H7 (cell line): ENCODE measurements around the gene ZFAND3. TPM values are rescaled to one million over a fixed set of nuclear protein-coding genes. Genes with fewer than 3 reads are reported as not detected.

Experiments used
- DNase-seq: peaks from one replicate; pipeline ENCODE4 v3.0.0; 2012
- H3K27me3 ChIP-seq: 2 replicates; pipeline ENCODE4 v1.6.0; 2011; ENCODE audit warnings: mild to moderate bottlenecking, low read length; ENCODE audit not compliant: control insufficient read depth, insufficient read depth
- H3K36me3 ChIP-seq: replicated peaks from 2 replicates; pipeline ENCODE4 v1.5.1; 2011; ENCODE audit warnings: low read length; ENCODE audit not compliant: control insufficient read depth, insufficient read depth
- H3K4me3 ChIP-seq: 2 replicates; pipeline ENCODE4 v1.5.1; 2011; ENCODE audit warnings: low read depth, mild to moderate bottlenecking, control low read depth, low read length, moderate library complexity; ENCODE audit not compliant: insufficient read depth
- total RNA-seq: library from RNA; depleted of rRNA; stranded (reverse); fragments of >200 nt; shearing (Covaris generic); gene quantifications from 2 replicates; pipeline ENCODE4 v1.2.3, GENCODE V29; 2014

Gene ZFAND3
- total RNA-seq, 1 experiment from 2014 or later = 17.1 TPM

GRCh38 chr6:38153076-38153797 lies 333.7 kb downstream of the ZFAND3 start:
- no peaks in the 10 kb centered on the region for H3K27me3 ChIP-seq
- no peaks in the 10 kb centered on the region for H3K36me3 ChIP-seq
- H3K4me3 ChIP-seq = no peak overlapping the region
- peak; percentile 55 for DNase-seq

- no peaks in the 10 kb centered on the region for H3K27me3 ChIP-seq
- peak; percentile 73 for DNase-seq
- H3K36me3 ChIP-seq = no peaks in the 10 kb centered on the region
- no peak overlapping the region for H3K4me3 ChIP-seq
These were observed 334.3 kb downstream of the ZFAND3 start for GRCh38 chr6:38153798-38154345.

GRCh38 chr6:38154731-38155130 lies 335.2 kb downstream of the ZFAND3 start:
- peak; percentile 56 for DNase-seq
- H3K36me3 ChIP-seq = no peaks in the 10 kb centered on the region

DNA sequence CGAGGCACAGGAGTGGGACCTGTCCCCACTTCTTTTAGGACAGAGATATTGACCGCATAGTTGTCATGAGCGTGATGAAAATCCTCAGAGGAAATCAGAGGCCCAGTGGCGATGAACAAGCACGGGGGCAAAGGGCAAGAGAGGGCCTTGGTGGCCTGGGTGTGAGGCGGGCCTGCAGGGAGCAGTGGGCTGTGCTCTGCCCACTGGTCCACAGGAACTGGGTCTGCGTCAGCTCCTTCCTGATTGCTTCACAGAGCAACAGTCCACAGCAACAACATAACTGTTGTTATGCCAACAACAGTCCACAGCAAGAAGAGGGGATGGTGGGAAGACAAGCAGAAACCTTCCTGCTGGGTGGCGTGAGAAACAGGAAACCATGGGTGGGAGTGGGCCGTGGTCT lies 335.6 kb downstream of the ZFAND3 start:
- no peaks in the 10 kb centered on the region for H3K27me3 ChIP-seq
- no peak overlapping the region for H3K4me3 ChIP-seq
- no peaks in the 10 kb centered on the region for H3K36me3 ChIP-seq
- DNase-seq = peak; percentile 35

More at GRCh38 chr6:38154731-38155130, 335.2 kb downstream of the ZFAND3 start:
- Histone ChIP-seq H3K27me3 (no peaks in the 10 kb centered on the region), H3K4me3 (no peak overlapping the region)

- no peaks in the 10 kb centered on the region for H3K36me3 ChIP-seq
- DNase-seq = peak; percentile 14
- no peaks in the 10 kb centered on the region for H3K27me3 ChIP-seq
- H3K4me3 ChIP-seq = no peak overlapping the region
These were observed 336.2 kb downstream of the ZFAND3 start for GRCh38 chr6:38155621-38156204.

DNA sequence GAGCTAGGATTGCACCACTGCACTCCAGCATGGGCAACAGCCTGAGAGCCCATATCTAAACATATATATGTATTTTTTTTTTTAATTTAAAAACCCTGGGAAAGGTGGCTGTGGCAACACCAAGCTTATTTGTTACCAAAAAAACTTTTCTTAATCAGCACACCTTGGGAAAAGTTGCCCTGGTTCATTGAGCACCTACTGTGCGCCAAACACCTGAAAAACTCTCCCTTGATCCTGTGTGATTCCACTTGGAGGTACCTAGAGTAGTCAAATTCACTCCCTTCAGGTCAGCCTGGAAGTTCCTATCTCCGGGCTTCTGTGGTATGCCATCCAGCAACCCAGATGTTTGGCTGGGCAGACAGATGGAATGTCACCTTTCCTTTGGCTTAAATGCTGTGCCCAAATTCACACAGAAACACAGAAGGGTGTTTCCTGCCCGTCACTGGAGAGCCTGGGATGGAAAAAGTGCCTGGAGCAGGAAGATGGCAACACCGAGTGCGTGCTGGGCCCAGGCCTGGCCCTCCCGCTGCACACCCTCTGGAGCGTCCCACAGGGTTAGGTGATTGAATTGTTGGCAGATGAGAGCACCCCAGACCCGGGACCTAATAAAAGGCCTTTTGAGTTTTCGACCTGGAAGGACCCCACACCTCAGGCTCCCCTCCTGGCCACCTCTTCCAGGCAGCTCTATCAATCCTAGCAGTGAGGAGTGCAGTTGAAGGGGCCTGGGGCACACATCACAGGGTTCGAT lies 337.5 kb downstream of the ZFAND3 start:
- H3K36me3 ChIP-seq = no peaks in the 10 kb centered on the region
- no peak overlapping the region for H3K4me3 ChIP-seq
- H3K27me3 ChIP-seq = no peaks in the 10 kb centered on the region
- no peak for DNase-seq

GRCh38 chr6:38157905-38158304 lies 338.4 kb downstream of the ZFAND3 start:
- H3K4me3 ChIP-seq = no peak overlapping the region
- no peaks in the 10 kb centered on the region for H3K27me3 ChIP-seq
- H3K36me3 ChIP-seq = no peaks in the 10 kb centered on the region
- DNase-seq = peak; percentile 36

GRCh38 chr6:38158762-38159350 lies 339.3 kb downstream of the ZFAND3 start:
- DNase-seq = peak; percentile 12
- Histone ChIP-seq H3K36me3 (no peaks in the 10 kb centered on the region), H3K27me3 (no peaks in the 10 kb centered on the region), H3K4me3 (no peak overlapping the region)

DNA sequence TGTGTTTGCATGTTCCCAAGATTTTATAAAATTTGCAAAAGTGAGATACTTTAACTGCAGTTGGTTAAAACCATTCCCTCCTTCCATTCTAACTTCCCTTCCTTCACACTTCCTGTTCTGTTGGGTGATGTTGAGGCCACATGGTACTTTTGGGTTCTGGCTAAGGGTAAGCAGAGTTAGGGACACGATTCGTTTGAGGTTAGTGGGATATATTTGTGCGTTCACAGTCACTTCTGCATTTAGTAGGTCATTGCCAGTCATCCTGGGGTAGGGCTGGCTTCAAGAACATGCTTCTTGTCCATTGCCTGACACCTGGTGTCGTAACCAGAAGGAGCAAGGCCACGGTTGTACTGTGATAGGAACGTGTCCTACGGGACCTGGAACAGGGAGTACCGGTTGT lies 340.1 kb downstream of the ZFAND3 start:
- Histone ChIP-seq H3K36me3 (no peaks in the 10 kb centered on the region), H3K4me3 (no peak overlapping the region), H3K27me3 (no peaks in the 10 kb centered on the region)
- DNase-seq = peak; percentile 32

DNA sequence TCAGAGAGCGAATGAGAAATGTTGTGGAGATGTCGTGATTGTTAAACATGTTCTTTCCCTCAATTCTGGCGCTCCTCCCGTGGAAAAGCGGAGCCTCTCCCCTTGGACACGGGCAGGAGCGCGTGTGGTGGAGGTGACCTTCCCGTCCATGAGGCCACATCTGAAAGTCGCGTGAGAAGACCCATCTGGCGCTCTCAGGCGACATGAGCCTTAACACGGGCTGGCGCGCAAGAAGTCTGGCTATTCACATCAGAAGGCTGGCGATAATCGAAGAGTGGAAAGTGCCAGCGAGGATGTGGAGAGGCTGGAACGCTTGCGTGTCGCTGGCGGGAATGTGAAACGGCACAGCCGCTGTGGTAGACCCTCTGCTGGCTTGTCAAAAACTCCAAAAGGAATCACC lies 341.3 kb downstream of the ZFAND3 start:
- Histone ChIP-seq H3K36me3 (no peaks in the 10 kb centered on the region), H3K4me3 (no peak overlapping the region), H3K27me3 (no peaks in the 10 kb centered on the region)
- DNase-seq = no peak

DNA sequence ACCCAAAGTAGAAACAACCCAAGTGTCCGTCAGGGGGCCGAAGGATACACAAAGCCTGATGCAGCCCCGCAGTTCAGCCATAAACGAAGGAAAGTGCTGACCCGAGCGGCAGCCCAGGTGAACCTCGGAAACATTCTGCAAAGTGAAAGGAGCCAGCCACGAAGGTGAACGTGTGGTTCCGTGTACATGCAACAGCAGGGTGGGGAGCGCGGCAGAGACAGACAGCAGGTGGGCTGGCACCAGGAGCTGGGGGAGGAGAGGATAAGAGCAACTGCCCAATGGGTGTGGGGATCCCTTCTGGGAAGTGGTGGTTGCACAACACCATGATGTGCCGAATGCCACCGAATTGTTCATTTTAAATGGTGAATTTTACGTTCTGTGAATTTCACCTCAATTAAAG lies 341.8 kb downstream of the ZFAND3 start:
- DNase-seq = peak; percentile 43
- Histone ChIP-seq H3K27me3 (no peaks in the 10 kb centered on the region), H3K4me3 (no peak overlapping the region), H3K36me3 (no peaks in the 10 kb centered on the region)

- Histone ChIP-seq H3K4me3 (no peak overlapping the region), H3K36me3 (no peaks in the 10 kb centered on the region)
These were observed 342.4 kb downstream of the ZFAND3 start for GRCh38 chr6:38161754-38162492.

GRCh38 chr6:38162493-38163185 lies 343.1 kb downstream of the ZFAND3 start:
- no peak for DNase-seq
- Histone ChIP-seq H3K36me3 (no peaks in the 10 kb centered on the region), H3K4me3 (no peak overlapping the region), H3K27me3 (no peaks in the 10 kb centered on the region)

More at GRCh38 chr6:38161754-38162492, 342.4 kb downstream of the ZFAND3 start:
- peak; percentile 60 for DNase-seq
- no peaks in the 10 kb centered on the region for H3K27me3 ChIP-seq
